NCI-H526 (cell line): ENCODE data around the gene NETO2.
"Not testable (repeated sequence)": the region's sequence is repeated elsewhere in the genome, so short reads cannot be mapped to it uniquely, and the experiment has no call there.

Experiments used
- DNase-seq, 2 experiments: peaks; one replicate each; lab custom pipeline; 2025; lab: John Stamatoyannopoulos, UW

The NETO2 gene, protein sequence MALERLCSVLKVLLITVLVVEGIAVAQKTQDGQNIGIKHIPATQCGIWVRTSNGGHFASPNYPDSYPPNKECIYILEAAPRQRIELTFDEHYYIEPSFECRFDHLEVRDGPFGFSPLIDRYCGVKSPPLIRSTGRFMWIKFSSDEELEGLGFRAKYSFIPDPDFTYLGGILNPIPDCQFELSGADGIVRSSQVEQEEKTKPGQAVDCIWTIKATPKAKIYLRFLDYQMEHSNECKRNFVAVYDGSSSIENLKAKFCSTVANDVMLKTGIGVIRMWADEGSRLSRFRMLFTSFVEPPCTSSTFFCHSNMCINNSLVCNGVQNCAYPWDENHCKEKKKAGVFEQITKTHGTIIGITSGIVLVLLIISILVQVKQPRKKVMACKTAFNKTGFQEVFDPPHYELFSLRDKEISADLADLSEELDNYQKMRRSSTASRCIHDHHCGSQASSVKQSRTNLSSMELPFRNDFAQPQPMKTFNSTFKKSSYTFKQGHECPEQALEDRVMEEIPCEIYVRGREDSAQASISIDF

GRCh38 chr16:47143677-47144558 lies at the start of gene NETO2:
TSS of gene NETO2 (minus strand) at chr16:47143945. CDS start at chr16:47143612, 333 bp downstream.
- DNase-seq = peak; percentile 11 to 63

- DNase-seq = no peak
These were observed 38.6 kb upstream of the NETO2 start for GRCh38 chr16:47182318-47182717.

DNA sequence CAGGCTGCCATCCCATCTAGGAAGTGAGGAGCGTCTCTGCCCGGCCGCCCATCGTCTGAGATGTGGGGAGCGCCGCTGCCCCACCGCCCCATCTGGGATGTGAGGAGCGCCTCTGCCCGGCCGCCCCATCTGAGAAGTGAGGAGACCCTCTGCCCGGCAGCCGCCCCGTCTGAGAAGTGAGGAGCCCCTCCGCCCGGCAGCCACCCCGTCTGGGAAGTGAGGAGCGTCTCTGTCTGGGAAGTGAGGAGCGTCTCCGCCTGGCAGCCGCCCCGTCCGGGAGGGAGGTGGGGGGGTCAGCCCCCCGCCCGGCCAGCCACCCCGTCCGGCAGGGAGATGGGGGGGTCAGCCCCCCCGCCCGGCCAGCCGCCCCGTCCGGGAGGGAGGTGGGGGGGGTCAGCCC lies 37.3 kb upstream of the NETO2 start:
- DNase-seq = not testable (repeated sequence)

DNA sequence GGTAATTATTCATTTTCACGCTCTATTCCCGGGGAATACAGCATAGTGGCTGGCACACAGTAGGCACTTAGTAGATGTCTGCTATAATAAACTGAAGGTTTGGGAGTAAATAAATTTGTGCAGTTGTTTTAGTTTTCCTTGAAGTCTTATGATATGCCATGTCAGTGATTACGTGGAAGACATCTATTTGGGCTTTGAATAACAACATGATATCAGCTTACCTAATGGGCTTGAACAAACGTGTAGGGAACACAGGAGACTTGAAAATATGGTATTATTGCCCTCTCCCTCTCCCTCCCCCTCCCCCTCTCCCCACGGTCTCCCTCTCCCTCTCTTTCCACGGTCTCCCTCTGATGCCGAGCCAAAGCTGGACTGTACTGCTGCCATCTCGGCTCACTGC lies 36.3 kb upstream of the NETO2 start:
- DNase-seq = no peak

DNA sequence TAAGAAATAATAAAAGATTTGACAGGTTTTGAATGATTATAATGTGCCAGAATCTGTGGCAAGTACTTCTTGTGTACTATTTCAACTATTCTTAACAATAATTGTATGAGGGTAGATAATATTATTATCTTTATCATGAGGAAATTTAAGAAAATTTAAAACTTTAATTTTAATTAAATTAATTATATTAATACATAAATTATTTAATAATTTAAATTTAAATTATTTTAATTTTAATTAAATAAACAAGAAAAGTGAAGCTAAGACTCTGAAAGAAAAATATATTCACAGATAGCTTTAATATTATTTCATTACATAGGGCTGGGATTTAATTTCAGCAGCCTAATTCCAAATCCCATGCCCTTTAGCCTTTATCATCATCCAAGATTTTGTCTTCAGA lies 31.4 kb upstream of the NETO2 start:
- DNase-seq = no peak

GRCh38 chr16:47162670-47163420 lies 19.1 kb upstream of the NETO2 start:
- DNase-seq = no peak

DNA sequence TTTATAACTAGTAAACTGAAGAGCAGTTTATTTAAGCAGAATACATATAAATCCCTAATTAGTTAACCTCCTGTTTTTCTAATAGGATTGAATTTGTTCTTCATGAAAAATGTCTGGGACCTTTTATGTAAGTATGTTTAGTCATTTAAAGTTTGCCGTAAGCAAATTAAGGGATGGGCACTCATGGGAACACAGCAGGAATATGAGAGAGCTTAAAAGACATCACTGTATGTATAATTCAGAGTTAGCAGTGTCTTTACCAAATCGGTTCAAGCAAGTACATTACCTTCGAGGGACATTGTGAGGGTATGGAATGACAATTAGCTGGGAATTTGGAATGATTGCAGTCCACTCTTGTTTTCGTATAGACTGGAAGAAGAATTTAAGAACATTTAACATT lies 17.7 kb upstream of the NETO2 start:
- DNase-seq = no peak

DNA sequence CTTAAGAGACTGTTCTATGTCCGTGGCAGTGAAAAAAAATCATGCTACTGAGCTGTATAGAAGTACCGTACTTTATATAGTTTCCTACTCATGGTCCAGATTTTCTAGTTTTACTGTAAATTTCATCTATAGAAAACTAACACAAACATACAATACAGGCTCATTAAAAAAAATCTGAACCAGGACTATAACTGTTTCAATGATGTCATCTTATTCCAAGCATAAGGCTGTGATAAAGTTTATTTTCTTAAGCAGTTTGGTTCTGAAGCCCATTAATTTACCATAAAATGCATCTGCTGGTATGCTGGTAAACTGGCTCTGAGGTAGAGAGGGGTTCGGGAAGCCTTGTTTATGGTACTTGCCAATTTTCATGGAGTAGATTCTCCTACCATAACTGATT lies 16.7 kb upstream of the NETO2 start:
- DNase-seq = no peak

DNA sequence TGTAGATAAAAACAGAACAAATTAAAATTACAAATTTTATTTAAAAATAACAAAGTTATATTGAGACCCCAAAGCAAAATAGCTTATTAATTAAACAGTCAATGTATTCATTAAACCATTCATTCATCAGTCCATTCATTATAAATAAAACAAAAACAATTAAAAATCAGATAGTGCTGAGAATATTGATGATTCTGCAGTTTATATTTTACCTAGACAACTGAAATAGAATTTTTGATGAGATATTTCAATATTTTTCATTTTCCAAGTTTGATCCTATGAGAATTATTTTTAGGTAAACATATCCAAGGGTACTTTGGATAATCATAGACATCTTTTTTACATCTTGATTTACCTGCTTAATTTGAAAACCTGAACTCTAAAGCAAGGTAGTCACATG lies 15.2 kb upstream of the NETO2 start:
- no peak for DNase-seq

DNA sequence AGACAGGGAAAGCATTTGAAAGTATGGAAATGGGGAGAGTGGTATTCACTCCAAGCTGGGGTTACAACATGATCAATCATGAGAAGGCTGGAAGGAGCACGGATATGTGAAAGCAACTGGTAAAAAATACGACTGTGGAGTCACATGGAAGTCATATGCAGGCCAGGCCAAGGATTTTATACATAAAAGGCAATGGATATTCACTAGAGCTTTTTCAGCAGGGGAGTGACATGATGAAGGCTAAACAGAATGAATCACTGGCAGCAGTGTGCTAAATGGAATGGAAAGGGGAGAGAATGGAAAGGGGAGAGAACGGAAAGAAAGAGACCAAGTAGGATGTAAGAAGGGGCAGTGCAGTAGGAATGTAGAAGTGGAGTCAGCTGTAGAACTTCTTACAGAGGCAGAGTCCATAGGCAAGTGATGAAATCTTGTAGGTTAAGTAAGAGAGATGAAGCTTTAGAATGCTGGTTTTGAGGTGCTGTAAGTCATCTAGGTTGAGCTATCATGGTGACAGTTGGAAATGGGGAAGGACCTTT lies 13.0 kb upstream of the NETO2 start:
- no peak for DNase-seq

DNA sequence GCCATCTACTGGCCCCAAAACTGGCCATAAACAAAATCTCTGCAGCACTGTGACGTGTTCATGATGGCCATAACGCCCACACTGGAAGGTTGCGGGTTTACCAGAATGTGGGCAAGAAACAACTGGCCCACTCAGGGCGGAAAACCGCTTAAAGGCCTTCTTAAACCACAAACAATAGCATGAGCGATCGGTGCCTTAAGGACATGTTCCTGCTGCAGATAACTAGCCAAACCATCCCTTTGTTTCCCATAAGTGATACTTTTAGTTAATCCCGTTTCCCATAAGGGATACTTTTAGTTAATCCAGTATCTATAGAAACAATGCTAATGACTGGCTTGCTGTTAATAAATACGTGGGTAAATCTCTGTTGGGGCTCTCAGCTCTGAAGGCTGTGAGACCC lies 8.8 kb upstream of the NETO2 start:
- not testable (repeated sequence) for DNase-seq

DNA sequence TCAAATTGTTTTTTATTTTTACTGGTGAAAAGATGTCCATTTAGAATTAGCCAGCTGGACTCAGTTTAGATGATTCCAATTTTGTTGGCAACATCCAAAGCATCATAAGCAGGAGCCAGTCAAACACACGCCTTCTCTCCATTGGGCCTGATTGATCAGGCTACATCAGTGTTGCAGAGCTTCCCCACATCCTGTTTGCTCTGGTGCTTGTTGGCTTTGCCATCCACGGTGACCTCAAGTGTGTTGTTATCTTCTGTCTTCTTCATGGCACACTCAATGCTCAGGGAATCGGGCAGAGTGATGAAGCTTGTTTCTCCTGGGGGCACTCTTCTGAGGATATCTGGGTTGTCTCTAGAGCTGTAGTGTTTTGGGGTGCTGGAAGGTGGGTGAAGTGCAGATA lies 6.3 kb upstream of the NETO2 start:
- no peak for DNase-seq

DNA sequence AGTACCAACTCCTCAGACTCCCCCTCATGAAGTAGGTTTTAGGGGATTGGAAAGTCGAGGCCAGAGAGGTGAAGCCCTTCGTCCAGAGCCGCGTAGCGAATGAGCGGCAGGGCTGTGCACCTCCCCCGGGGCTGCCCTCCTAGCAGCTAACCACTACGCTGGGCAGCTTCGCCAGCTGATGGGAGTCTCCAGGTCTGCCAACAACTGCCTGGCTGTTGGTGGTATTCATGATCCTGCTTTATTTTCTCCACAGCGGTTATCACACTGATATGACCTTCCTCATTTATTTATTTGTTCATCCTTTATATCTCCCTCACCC lies 773 bp upstream of the NETO2 start:
- peak in 1 of 2 experiments; percentile 33 for DNase-seq

DNA sequence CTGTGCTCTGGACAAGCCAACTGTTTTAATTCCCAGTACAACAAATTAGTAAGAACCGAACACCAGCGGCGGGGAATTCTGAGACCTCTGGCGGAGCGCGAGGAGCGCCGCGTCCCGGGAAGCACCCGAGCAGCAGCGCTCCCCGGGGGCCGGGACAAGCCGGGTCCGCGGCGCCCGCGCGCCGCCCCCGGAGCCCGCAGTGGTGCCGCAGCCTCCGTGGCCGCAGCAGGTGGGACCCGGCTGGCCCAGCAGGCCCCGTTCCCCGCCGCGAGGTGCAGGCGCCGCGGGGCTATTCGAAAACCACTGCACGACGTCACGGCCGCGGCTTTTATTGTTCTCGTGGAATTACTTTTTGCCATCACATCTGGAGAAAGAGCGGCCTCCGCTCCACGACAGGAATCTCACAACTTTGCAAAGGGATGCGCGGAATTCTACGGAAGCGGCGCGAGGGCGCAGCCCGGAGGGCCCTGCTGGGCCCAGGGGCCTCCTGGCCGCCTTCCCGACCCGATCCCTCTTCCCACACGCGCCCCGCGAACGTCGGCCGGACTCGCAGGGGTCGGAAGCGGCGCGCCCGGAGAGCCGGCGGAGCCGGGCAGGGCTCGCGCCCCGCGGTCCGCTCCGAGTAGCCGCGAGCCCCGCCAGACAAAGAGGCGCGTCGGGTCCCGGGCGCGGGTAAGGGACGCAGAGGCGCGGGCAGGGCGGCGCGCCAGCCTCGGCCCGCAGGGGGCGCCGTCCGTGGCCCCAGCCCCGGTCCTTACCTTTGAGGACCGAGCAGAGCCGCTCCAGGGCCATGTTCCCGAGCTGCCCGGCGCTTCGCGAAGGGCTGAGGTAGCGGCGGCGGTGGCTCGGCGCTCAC lies 696 bp downstream of the NETO2 start:
- peak in 1 of 2 experiments; percentile 80 for DNase-seq

DNA sequence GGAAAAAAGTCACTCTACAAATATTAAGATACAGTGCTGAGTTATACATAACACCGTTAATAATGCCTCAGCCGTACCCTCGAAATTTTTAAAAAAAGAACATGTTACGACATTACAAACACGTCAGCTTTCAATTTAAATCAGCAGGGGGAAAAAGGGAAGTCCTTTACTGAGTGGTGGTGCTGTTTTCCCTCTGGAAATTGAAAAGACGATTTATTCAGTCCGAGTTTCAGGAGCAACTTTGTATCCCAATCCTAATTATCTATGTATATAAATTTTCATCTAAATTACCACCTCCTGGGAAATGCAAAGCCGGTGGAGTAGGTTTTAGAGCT lies 1.3 kb downstream of the NETO2 start:
- DNase-seq = no peak

GRCh38 chr16:47141773-47142485 lies 1.8 kb downstream of the NETO2 start:
- DNase-seq = peak; percentile 90 to 91

GRCh38 chr16:47140686-47141085 lies 3.1 kb downstream of the NETO2 start:
- DNase-seq = no peak

DNA sequence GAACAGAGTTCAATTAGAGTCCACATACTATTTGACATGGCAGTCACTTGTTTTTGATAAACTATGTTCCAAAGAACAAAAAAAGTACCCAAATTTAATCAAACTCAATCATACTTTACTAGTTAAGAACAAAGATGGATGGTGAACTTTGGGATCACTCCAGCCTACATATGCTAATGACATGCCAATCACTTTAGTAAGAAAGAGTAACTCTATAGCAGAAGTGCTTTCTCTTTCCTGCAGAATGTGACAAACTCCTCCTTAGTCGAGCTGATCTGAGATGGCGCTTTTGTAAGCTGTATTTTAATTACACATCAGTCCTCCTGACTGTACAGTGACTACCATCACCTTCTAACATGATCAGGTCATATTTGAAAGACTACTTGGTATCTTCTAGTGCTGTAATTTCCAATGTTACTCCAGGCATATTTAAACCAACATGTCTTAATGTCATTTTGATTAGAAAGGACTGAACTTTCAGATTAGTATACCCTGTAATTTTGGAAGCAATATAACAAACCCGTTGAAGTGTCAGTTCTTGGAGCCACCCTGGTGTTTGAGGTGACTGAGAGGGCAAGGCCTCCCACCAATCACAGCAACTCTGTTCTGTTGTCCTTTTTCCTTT lies 4.1 kb downstream of the NETO2 start:
- DNase-seq = no peak

GRCh38 chr16:47137925-47138324 lies 5.8 kb downstream of the NETO2 start:
- not testable (repeated sequence) for DNase-seq
